Measurements from ENCODE around the gene ASPN. TPM values are rescaled to one million over a fixed set of nuclear protein-coding genes. Genes with fewer than 3 reads are reported as not detected.

Gene ASPN
- total and polyA plus RNA-seq, 10 of the 15 experiments (the other 5 are each of a cell fraction or from before 2014, with no cell fraction given): 0.03 to 0.47 (median 0.42) TPM; not detected in 7

DNA sequence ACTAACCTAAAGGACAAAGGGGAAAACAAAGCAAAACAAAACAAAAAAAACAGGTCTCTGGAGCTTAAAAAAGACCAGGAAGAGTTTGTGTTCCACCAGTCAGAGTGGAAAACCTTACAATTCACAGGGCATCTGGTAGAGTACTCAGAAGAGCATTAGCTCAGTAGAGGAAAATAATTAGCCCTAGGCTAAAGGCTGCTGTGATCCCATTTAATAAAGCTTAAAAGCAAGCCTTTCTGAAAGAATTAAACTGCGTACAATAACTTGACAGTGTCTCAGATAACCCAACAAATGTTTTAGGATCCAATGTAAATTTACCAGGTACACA lies 46.2 kb upstream of the ASPN start:
- CTCF ChIA-PET: no interaction called here
- DNase-seq (ENCODE audit: low read depth, low spot score) (no peak), ATAC-seq (no peak), FAIRE-seq (no peak)
- H3K27ac ChIP-seq (ENCODE audit: control insufficient read depth, insufficient read depth): no peak overlapping the region
- POLR2A ChIA-PET: no interaction called here
- no peaks in the 10 kb centered on the region for H3K4me1 ChIP-seq (ENCODE audit: control insufficient read depth, insufficient read depth, low read length)
- H3K4me3 ChIP-seq: no peak overlapping the region
- no peaks in the 10 kb centered on the region for H3K27me3 ChIP-seq (replicated peaks in 1 of 2; ENCODE audit: control insufficient read depth in 2 of 2, insufficient read depth in 2 of 2, low read length in 1 of 2)
- intact Hi-C loops (cut with micrococcal nuclease; ENCODE audit: unreplicated experiment) (no loop called here), in situ Hi-C loops (cut with MboI) (no loop called here)
- TF ChIP-seq MTA2 (IDR thresholded peaks at IDR 0.05; ENCODE audit: low read depth) (no peak), IKZF1 (conservative IDR thresholded peaks at IDR 0.05) (no peak), SMAD1 (IDR thresholded peaks at IDR 0.05; ENCODE audit: low read depth, partially characterized antibody) (no peak), HDAC2 (IDR thresholded peaks at IDR 0.05) (no peak), PML (IDR thresholded peaks at IDR 0.05; ENCODE audit: low read length) (no peak), SP1 (IDR thresholded peaks at IDR 0.05; ENCODE audit: low read depth, low read length) (no peak), NFIC (IDR thresholded peaks at IDR 0.05; ENCODE audit: low read depth, low read length) (no peak), ASH2L (IDR thresholded peaks at IDR 0.05; ENCODE audit: borderline replicate concordance, low read depth) (no peak), MTA3 (IDR thresholded peaks at IDR 0.05; ENCODE audit: borderline replicate concordance, low read length) (no peak), KAT2A (conservative IDR thresholded peaks at IDR 0.05; ENCODE audit: control insufficient read depth, low read depth, low read length) (no peak)
- no peak overlapping the region for H3K9ac ChIP-seq (ENCODE audit: control insufficient read depth, insufficient read depth, low read length)
- RAD21 ChIA-PET (ENCODE audit: unreplicated experiment): no interaction called here
- SMC1A ChIA-PET (ENCODE audit: uncharacterized antibody, unreplicated experiment): no interaction called here
- WGBS (ENCODE audit: insufficient coverage, insufficient replicate concordance, low lambda C conversion rate, missing lambda C conversion rate): 100% methylated on average over 1 of the region's 1 CpG
- no peak overlapping the region for H3K4me2 ChIP-seq (ENCODE audit: control insufficient read depth, insufficient read depth)
- H3K9me3 ChIP-seq (replicated peaks; ENCODE audit: control insufficient read depth, insufficient read depth, low read length): no peaks in the 10 kb centered on the region
- H3K79me2 ChIP-seq (ENCODE audit: control insufficient read depth, insufficient read depth, low read length): no peaks in the 10 kb centered on the region
- no peaks in the 10 kb centered on the region for H4K20me1 ChIP-seq (ENCODE audit: control insufficient read depth, insufficient read depth)
- no peaks in the 10 kb centered on the region for H3K36me3 ChIP-seq (ENCODE audit: control insufficient read depth in 2 of 2, insufficient read depth in 2 of 2, low read length in 1 of 2)
- no TSS peak for BruUV-seq (replicated peaks)
- H2AFZ ChIP-seq (ENCODE audit: control insufficient read depth, low read depth, low read length): no peak overlapping the region

- Histone ChIP-seq H3K27me3 (replicated peaks in 1 of 2; ENCODE audit: control insufficient read depth in 2 of 2, insufficient read depth in 2 of 2, low read length in 1 of 2) (no peaks in the 10 kb centered on the region), H3K79me2 (ENCODE audit: control insufficient read depth, insufficient read depth, low read length) (no peaks in the 10 kb centered on the region), H4K20me1 (ENCODE audit: control insufficient read depth, insufficient read depth) (no peaks in the 10 kb centered on the region), H3K4me3 (no peak overlapping the region), H3K27ac (ENCODE audit: control insufficient read depth, insufficient read depth) (no peak overlapping the region), H3K9ac (ENCODE audit: control insufficient read depth, insufficient read depth, low read length) (no peak overlapping the region), H3K4me1 (ENCODE audit: control insufficient read depth, insufficient read depth, low read length) (no peaks in the 10 kb centered on the region), H3K4me2 (ENCODE audit: control insufficient read depth, insufficient read depth) (no peak overlapping the region), H3K9me3 (replicated peaks; ENCODE audit: control insufficient read depth, insufficient read depth, low read length) (no peaks in the 10 kb centered on the region), H2AFZ (ENCODE audit: control insufficient read depth, low read depth, low read length) (no peak overlapping the region), H3K36me3 (ENCODE audit: control insufficient read depth in 2 of 2, insufficient read depth in 2 of 2, low read length in 1 of 2) (no peaks in the 10 kb centered on the region)
- ChIA-PET CTCF (no interaction called here), SMC1A (ENCODE audit: uncharacterized antibody, unreplicated experiment) (no interaction called here), POLR2A (interaction anchor here (1.2 kb wide), 1 partner anchor 119 kb away, joined by 3 read pairs; no protein-coding TSS in a partner anchor), RAD21 (ENCODE audit: unreplicated experiment) (no interaction called here)
- ATAC-seq (no peak), DNase-seq (ENCODE audit: low read depth, low spot score) (no peak), FAIRE-seq (no peak)
- no TSS peak for BruUV-seq (replicated peaks)
- in situ Hi-C loops (cut with MboI): no loop called here
- WGBS (ENCODE audit: insufficient coverage, insufficient replicate concordance, low lambda C conversion rate, missing lambda C conversion rate): 84% methylated on average over 4 of the region's 4 CpGs
- intact Hi-C loops (cut with micrococcal nuclease; ENCODE audit: unreplicated experiment): no loop called here
- TF ChIP-seq, protein P1, sequence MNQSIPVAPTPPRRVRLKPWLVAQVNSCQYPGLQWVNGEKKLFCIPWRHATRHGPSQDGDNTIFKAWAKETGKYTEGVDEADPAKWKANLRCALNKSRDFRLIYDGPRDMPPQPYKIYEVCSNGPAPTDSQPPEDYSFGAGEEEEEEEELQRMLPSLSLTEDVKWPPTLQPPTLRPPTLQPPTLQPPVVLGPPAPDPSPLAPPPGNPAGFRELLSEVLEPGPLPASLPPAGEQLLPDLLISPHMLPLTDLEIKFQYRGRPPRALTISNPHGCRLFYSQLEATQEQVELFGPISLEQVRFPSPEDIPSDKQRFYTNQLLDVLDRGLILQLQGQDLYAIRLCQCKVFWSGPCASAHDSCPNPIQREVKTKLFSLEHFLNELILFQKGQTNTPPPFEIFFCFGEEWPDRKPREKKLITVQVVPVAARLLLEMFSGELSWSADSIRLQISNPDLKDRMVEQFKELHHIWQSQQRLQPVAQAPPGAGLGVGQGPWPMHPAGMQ (IDR thresholded peaks at IDR 0.05; ENCODE audit: borderline replicate concordance): no peak
- TF ChIP-seq HDAC2 (IDR thresholded peaks at IDR 0.05) (no peak), RELA (IDR thresholded peaks at IDR 0.05; ENCODE audit: borderline replicate concordance, partially characterized antibody) (no peak), BACH1 (IDR thresholded peaks at IDR 0.05; ENCODE audit: borderline replicate concordance) (no peak), EP300 (IDR thresholded peaks at IDR 0.05; ENCODE audit: borderline replicate concordance in 1 of 2, control insufficient read depth in 1 of 2, low read depth in 2 of 2, low read length in 2 of 2) (no peak), EZH2 (IDR thresholded peaks at IDR 0.05; ENCODE audit: borderline replicate concordance, control insufficient read depth, low read depth, low read length) (no peak), KDM1A (IDR thresholded peaks at IDR 0.05; ENCODE audit: borderline replicate concordance) (no peak), RBBP5 (conservative IDR thresholded peaks at IDR 0.05) (no peak), MXI1 (IDR thresholded peaks at IDR 0.05; ENCODE audit: low read depth, low read length) (no peak), GATAD2B (conservative IDR thresholded peaks at IDR 0.05; ENCODE audit: low read depth) (no peak), STAT3 (IDR thresholded peaks at IDR 0.05; ENCODE audit: low read depth, low read length) (no peak)
Measured at GRCh38 chr9:92527832-92528521, 45.7 kb upstream of the ASPN start.

All from GM12878 (cell line).